HG02981 (cell line): Measurements from ENCODE around the gene RPS3.
"Not testable (repeated sequence)": the region's sequence is repeated elsewhere in the genome, so short reads cannot be mapped to it uniquely, and the experiment has no call there.

Experiments
- ATAC-seq: cut with Tn5 transposase; IDR thresholded peaks from one replicate; pipeline ENCODE4 v1.9.1; 2021; ENCODE audit warnings: mild to moderate bottlenecking, moderate library complexity; ENCODE audit not compliant: unreplicated experiment

The RPS3 gene

GRCh38 chr11:75380245-75380644, 19.1 kb upstream of the RPS3 start:
- no peak for ATAC-seq

- no peak for ATAC-seq
Measured at GRCh38 chr11:75380716-75381420, 18.4 kb upstream of the RPS3 start.

GRCh38 chr11:75383246-75383645, 16.1 kb upstream of the RPS3 start:
- no peak for ATAC-seq

- ATAC-seq, result no peak
Measured at GRCh38 chr11:75384438-75385080, 14.8 kb upstream of the RPS3 start.

GRCh38 chr11:75386942-75387630, 12.2 kb upstream of the RPS3 start:
- no peak for ATAC-seq

GRCh38 chr11:75387736-75388294, 11.5 kb upstream of the RPS3 start:
- ATAC-seq, result no peak

GRCh38 chr11:75388386-75389275, 10.7 kb upstream of the RPS3 start:
- ATAC-seq, result no peak

- no peak for ATAC-seq
Measured at GRCh38 chr11:75389276-75389605, 10.1 kb upstream of the RPS3 start.

- no peak for ATAC-seq
Measured at GRCh38 chr11:75389925-75390324, 9.4 kb upstream of the RPS3 start.

GRCh38 chr11:75394085-75394840, 5.1 kb upstream of the RPS3 start:
- no peak for ATAC-seq

GRCh38 chr11:75398906-75399305, 412 bp upstream of the RPS3 start:
- no peak for ATAC-seq

GRCh38 chr11:75400146-75400865, 988 bp downstream of the RPS3 start:
- ATAC-seq, result no peak

- ATAC-seq, result no peak
Measured at GRCh38 chr11:75402002-75402773, 2.9 kb downstream of the RPS3 start.

GRCh38 chr11:75403037-75403436, 3.7 kb downstream of the RPS3 start:
- no peak for ATAC-seq

GRCh38 chr11:75403983-75404658, 4.8 kb downstream of the RPS3 start:
- no peak for ATAC-seq

- ATAC-seq, result no peak
Measured at GRCh38 chr11:75406338-75406777, 7.0 kb downstream of the RPS3 start.

- no peak for ATAC-seq
Measured at GRCh38 chr11:75408957-75409219, 9.6 kb downstream of the RPS3 start.

GRCh38 chr11:75409971-75410370, 10.7 kb downstream of the RPS3 start:
- ATAC-seq, result not testable (repeated sequence)
